GM04503 (cell line): ENCODE measurements around the gene GPR32.
"Not testable (repeated sequence)": the region's sequence is repeated elsewhere in the genome, so short reads cannot be mapped to it uniquely, and the experiment has no call there.

ENCODE experiments used
- DNase-seq: peaks from one replicate; pipeline ENCODE4 v3.0.0-alpha.2; 2012; ENCODE audit warnings: low read depth

The GPR32 gene

DNA sequence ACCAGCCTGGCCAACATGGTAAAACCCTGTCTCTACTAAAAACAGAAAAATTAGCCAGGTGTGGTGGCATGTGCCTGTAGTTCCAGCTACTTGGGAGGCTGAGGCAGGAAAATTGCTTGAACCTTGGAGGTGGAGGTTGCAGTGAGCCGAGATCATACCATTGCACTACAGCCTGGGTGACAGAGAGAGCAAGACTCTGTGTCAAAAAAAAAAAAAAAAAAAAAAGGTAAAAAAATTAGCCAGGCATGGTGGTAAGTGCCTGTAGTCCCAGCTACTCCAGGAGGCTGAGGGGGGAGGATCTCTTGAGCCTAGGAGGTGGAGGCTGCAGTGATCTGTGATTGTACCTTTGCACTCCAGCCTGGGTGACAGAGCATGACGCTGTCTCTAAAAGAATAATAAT, at the start of gene GPR32:
Gene GPR32 (plus strand): TSS at position 301 of the 400 bp plus-strand sequence. CDS start 137 bp downstream, outside the sequence.
- DNase-seq: not testable (repeated sequence)

DNA sequence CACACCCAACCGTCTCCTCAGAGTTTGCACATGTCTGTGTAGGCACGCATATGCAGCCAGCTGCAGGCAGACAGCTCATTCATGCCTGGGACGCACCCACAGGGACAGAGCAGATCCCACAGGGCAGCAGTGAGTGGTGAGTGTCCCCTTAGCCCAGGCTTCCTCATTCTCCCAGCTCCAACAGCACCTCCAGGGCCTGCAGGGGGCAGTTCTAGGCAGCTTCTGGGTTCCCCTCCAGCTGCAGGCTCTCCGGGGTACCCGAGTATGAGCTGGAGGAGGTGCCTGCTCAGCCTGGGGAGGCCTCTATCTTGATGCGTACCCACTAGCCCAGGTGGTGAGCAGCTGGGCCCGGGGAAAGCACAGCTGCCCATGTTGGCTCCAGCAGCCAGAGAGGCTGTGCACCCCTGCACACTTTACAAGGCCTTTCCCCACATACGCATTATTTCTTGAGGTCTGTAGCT, 49.3 kb upstream of the GPR32 start:
- peak; percentile 54 for DNase-seq

DNA sequence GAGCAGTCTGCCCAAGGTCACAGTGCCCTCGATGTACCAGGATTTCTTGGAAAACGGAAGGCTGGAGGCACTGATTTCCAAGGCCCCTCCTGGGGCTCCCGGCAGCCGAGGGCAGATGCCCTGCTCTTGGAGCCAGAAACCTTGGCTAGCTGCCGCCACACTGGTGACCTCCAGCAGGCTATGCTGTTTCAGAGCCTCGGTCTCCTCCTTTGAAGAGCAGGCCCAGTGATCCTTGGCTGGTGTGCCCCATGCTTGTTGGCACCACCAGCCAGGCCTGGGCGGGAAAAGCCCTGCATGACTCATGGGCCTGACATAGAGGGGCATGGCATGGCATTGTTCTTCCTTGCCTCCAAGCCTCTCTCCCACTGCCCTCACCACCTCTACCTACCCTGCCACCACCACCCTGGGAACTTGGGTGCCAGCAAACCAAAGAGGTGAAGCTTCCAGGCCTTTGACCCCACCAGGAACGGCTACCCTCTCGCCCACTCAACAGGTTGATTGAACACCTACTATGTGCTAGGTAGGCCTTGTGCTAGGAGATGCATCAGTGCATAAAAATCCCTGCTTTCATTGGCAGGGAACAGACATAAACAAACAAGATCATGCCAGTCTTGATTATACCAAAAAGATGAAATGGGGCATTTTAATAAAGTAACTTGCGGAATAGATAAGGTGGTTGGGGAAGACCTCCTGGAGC, 48.7 kb upstream of the GPR32 start:
- DNase-seq: no peak

DNA sequence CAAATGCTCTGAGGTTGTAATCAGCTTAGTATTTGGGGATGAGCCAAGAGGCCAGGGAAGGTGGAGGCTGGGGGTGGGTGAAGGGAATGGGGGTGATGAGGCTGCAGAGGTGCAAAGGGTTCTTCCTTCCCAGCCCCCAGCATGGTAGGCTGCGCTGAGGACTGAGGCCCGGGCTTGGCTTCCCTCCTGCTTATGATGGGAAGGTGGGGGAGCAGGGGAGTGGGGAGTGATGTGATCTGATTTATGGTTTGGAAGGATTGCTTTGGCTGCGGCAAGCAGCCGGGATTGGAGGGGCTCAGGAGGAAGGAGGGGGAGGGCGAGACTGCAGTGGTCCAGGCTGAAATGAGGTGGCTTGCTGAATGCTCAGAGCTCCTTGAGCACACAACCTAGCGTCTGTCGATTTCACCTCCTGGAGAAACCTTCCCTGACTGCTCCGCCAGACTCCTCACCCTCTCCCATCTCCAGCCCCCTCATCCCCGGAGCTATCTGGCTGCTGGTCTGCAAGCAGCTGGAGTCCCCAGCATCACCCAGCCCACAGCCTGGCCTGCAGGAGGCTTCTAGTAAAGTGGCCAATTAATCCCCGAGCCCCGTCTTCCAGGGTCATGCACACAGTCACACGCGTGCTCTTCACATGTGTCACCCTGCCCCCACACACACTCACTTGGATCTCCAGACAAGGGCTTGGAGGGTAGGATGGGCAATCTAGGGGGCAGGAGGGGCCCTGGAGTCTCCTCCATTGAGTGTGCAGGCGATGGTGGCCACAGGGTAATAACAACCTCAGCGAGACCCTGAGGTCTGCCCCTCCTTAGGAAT, 47.9 kb upstream of the GPR32 start:
- no peak for DNase-seq

DNA sequence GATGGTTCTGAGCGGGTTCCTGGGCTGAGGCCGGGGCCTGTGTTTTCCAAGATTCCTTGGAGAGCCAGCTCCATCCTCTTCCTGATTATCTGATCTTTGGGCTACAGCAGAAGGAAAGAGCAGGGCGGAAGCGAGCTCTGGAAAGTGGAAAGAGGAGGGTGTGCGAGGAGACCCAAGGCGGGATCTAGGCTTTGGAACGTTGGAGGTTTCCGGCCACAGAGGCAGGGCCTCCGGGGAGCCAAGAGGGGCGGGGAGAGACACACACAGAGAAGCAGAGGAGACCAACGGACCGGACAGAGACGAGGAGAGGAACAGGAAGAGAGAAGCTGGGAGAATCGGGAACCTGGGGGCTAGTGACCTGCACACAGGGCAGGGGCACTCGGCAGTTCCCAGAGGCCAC, 47.2 kb upstream of the GPR32 start, which contains the start of gene CLEC11A:
Gene CLEC11A (plus strand): TSS at position 296 of the 400 bp plus-strand sequence. CDS start 162 bp downstream, outside the sequence.
- peak; percentile 57 for DNase-seq

DNA sequence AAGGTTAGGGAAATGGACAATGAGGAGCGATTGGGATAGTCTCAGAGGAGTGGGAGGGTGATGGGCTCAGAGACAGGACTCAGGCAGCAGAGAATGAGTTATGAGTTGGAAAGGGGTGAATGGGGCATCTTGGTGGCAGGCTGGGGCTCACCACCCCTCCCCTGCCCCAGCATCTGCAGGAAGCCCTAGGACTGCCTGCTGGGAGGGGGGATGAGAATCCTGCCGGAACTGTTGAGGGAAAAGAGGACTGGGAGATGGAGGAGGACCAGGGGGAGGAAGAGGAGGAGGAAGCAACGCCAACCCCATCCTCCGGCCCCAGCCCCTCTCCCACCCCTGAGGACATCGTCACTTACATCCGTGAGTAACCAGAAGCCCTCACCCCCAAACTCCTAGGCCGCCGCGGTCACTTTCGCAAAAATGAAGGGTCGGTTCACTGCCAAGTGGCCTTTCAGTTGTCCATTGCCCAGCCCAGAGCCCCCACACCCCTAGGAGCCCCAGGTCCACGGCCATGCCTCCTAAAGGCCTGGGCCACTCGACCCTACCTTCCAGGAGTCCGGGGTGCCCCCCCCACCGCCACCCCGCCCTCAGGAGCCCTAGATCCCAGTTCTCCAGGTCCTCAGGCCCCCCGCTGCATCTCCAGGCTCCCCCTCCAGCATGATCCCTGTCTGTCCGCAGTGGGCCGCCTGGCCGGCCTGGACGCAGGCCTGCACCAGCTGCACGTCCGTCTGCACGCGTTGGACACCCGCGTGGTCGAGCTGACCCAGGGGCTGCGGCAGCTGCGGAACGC, 46.3 kb upstream of the GPR32 start:
- no peak for DNase-seq

DNA sequence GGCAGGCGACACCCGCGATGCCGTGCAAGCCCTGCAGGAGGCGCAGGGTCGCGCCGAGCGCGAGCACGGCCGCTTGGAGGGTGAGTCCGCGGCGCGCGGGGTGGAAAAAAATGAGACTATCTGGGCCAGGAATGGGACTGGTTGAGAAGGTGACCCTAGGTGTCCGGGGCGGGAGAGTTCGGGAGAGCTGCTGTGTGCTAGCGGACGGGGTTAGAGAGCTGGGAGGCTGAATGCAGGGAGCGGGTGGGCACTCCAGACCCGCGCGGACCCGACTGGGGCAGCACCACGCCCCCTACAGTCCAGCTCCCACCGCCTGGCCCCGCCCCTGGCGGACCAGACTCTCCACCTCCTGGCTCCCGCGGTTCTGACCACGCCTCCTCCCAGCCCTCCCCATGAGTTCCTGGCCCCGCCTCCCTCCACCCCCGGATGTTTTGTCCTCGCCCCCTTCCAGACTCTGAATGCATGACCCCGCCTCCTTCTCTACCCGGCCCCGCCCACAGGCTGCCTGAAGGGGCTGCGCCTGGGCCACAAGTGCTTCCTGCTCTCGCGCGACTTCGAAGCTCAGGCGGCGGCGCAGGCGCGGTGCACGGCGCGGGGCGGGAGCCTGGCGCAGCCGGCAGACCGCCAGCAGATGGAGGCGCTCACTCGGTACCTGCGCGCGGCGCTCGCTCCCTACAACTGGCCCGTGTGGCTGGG, 45.6 kb upstream of the GPR32 start:
- peak; percentile 86 for DNase-seq

GRCh38 chr19:50725218-50725910, 44.9 kb upstream of the GPR32 start:
- DNase-seq: no peak

GRCh38 chr19:50725911-50726230, 44.4 kb upstream of the GPR32 start:
- DNase-seq: no peak

GRCh38 chr19:50728084-50728737, 42.1 kb upstream of the GPR32 start:
- no peak for DNase-seq

- no peak for DNase-seq
Measured at GRCh38 chr19:50729894-50730293, 40.4 kb upstream of the GPR32 start.

GRCh38 chr19:50735869-50736268, 34.4 kb upstream of the GPR32 start:
- DNase-seq: no peak

- DNase-seq: no peak
Measured at GRCh38 chr19:50736338-50736737, 33.9 kb upstream of the GPR32 start.

- no peak for DNase-seq
Measured at GRCh38 chr19:50739132-50739913, 30.9 kb upstream of the GPR32 start.

DNA sequence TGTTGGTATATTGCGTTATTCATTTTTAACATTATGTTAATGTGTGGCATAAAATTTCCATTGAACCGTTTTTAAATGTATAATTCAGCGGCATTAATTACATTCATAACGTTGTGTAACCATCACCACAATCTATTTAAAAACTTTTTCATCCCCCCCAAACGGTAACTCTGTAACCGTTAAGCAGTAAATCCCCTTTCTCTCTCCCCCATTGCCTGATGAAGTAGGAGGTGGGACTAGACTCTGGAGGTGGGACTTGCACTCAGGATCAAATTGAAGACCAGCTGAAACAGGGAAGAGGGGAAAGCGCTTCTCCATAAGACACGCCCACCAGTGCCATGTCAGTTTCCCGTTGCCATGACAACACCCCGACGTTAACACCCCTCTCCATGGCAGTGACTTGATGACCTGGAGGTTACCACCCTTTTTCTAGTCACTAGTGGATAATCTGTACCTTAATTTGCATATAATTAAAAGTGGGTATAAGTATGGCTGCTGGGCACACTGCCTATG, 30.3 kb upstream of the GPR32 start:
- DNase-seq: no peak

GRCh38 chr19:50741179-50741933, 28.9 kb upstream of the GPR32 start:
- DNase-seq: no peak

DNA sequence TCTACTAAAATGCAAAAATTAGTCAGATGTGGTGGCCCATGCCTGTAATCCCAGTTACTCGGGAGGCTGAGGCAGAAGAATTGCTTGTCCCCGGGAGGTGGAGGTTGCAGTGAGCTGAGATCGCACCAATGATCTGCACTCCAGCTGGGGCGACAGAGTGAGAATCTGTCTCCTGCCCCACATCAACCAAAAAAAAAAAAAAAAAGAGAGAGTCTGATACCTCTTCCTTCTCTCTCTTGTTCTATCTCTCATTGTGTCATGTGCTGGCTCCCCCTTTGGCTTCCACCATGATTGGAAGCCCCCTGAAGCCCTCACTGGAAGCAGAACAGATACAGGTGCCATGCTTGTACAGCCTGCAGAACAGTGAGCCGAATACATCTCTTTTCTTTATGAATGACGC, 26.7 kb upstream of the GPR32 start:
- no peak for DNase-seq

DNA sequence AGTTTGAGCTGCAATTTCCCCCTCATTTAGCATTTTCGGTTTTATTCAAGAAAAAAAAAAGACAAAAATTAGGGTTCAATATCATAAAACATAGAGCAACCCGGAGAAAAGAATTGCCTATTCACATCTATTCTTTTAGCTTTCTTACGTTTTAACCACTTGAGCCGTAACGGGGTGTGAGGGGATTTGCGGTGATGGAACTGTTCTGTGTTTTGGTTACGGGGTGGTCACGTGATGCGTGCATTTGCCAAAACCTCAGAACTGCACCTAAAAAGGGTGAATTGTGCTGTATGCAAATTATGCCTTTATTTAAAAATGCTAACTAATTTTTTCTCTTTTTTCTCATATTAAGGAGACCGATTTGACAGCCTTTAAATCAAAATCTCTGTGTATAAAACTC, 25.0 kb upstream of the GPR32 start:
- DNase-seq: no peak

- DNase-seq: not testable (repeated sequence)
Measured at GRCh38 chr19:50747141-50747540, 23.1 kb upstream of the GPR32 start.
